Measurements from ENCODE around the gene SF3B2. TPM values are rescaled to one million over a fixed set of nuclear protein-coding genes. Genes with fewer than 3 reads are reported as not detected.

The SF3B2 gene
- total RNA-seq, 4 donors from 2014 or later, result 92.9 to 186 (median 124) TPM

DNA sequence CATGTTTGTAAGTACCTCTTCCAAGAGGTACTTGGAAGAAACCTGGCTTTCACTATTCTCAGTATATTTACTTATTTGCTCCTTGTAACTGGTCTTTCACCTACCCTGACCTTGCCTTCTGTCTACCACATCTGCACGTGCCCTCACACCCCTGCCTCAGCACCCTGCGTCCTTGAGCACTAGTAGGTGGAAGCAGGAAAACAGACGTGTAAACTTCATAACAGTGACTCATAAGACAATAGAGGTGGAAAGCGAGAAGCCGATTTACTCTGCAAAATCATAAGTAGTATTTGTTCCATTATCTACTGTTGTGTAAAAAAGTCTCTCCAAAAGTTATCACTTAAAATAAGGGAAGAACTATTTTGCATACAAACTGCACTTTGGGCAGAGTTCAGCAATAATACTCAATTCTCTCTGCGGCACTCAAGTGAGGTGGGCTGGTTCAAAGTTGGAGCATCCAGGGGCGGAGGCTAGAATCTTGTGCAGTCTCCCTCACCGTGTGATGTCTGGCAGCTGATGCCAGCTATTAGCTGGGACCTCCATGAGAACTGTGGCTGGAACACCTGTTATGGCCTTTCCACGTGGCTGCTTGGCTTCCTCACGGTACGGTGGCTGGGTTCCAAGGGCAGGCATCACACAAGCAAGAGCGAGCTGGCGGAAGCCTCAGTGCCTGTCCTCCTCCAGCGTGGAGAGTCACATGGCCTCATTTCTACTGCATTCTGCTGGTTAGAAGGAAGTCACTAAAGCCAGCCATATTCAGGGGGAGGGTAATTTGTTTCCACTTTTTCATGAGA is 48.3 kb downstream of the SF3B2 start:
- in situ Hi-C loops (cut with MboI; ENCODE audit: low sequenced_read_pairs in 4 of 4) (no loop called here), intact Hi-C loops (cut with DNase I; ENCODE audit: low total_unique reads) (no loop called here)
- peak; percentile 45 to 49 for DNase-seq
- H3K4me1 ChIP-seq, result peaks cover 5 to 11% of the 10 kb centered on the region in 2 donors
- H3K27ac ChIP-seq, result no peak overlapping the region
- peak; percentile 30 to 51 for ATAC-seq
- H3K9me3 ChIP-seq, result no peaks in the 10 kb centered on the region
- no peaks in the 10 kb centered on the region for H3K27me3 ChIP-seq
- H3K36me3 ChIP-seq, result no peaks in the 10 kb centered on the region
- TF ChIP-seq, protein P1, sequence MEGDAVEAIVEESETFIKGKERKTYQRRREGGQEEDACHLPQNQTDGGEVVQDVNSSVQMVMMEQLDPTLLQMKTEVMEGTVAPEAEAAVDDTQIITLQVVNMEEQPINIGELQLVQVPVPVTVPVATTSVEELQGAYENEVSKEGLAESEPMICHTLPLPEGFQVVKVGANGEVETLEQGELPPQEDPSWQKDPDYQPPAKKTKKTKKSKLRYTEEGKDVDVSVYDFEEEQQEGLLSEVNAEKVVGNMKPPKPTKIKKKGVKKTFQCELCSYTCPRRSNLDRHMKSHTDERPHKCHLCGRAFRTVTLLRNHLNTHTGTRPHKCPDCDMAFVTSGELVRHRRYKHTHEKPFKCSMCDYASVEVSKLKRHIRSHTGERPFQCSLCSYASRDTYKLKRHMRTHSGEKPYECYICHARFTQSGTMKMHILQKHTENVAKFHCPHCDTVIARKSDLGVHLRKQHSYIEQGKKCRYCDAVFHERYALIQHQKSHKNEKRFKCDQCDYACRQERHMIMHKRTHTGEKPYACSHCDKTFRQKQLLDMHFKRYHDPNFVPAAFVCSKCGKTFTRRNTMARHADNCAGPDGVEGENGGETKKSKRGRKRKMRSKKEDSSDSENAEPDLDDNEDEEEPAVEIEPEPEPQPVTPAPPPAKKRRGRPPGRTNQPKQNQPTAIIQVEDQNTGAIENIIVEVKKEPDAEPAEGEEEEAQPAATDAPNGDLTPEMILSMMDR (IDR thresholded peaks at IDR 0.05 in 4 of 5, conservative IDR thresholded peaks at IDR 0.05 in 1 of 5), result no peak
- TF ChIP-seq POLR2A (IDR thresholded peaks at IDR 0.05), result no peak
- no peak overlapping the region for H3K4me3 ChIP-seq

DNA sequence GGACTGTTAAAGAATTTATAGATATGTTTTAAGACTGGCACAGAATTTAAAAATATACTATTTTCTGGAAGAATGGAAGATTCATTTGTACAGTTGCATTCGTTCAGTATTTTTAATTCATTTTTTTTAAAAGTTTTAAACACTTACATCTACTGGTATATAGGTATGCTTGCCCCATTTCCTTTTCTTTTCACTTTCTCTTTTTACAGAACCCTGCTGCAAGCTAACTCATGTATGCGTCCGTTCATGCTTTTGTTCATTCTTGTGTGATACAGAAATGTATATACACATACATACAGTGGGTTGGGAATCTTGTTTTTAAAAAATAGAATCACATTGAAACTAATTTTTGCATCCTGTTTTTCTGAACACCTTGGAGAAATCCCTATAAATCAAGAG is 48.9 kb downstream of the SF3B2 start:
- Histone ChIP-seq H3K9me3 (no peaks in the 10 kb centered on the region), H3K4me1 (peaks cover 5 to 11% of the 10 kb centered on the region in 2 donors), H3K27me3 (no peaks in the 10 kb centered on the region), H3K4me3 (no peak overlapping the region), H3K27ac (no peak overlapping the region), H3K36me3 (no peaks in the 10 kb centered on the region)
- TF ChIP-seq POLR2A (IDR thresholded peaks at IDR 0.05), result no peak
- TF ChIP-seq, protein P1 (IDR thresholded peaks at IDR 0.05 in 4 of 5, conservative IDR thresholded peaks at IDR 0.05 in 1 of 5), result no peak
- intact Hi-C loops (cut with DNase I; ENCODE audit: low total_unique reads), result no loop called here
- in situ Hi-C loops (cut with MboI; ENCODE audit: low sequenced_read_pairs in 4 of 4), result no loop called here
- DNase-seq (no peak), ATAC-seq (no peak)

DNA sequence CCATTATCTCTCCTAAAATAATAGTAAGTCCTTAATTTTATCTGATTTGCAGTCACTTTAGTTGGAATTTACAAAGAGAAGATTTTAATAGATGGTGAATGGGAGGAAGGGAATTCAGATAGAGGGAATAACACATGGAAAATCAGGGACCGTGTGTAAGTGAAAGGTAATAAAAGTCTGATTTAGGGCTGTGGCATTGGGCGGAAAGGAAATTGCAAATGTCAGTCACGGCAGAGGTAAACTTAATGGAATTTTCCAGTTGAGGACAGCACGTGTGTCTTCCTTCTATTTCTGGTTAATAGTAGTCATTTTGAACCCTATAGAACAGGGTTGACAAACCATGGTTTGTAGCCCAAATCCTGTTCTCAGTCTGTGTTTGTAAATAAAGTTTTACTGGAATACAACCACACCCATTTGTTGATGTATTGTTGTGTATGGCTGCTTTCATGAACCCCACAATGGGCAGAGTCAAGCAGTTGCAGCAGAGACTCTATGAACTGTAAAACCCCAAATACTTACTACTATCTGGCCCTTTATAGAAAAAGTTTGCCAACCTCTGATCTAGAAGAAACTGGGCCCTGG is 52.0 kb downstream of the SF3B2 start:
- TF ChIP-seq, protein P1 (IDR thresholded peaks at IDR 0.05 in 4 of 5, conservative IDR thresholded peaks at IDR 0.05 in 1 of 5), result no peak
- TF ChIP-seq POLR2A (IDR thresholded peaks at IDR 0.05), result no peak
- DNase-seq (no peak), ATAC-seq (no peak)
- in situ Hi-C loops (cut with MboI; ENCODE audit: low sequenced_read_pairs in 4 of 4) (no loop called here), intact Hi-C loops (cut with DNase I; ENCODE audit: low total_unique reads) (no loop called here)
- H3K36me3 ChIP-seq, result no peaks in the 10 kb centered on the region
- no peak overlapping the region for H3K4me3 ChIP-seq
- H3K27ac ChIP-seq, result no peak overlapping the region
- no peaks in the 10 kb centered on the region for H3K27me3 ChIP-seq
- H3K9me3 ChIP-seq, result no peaks in the 10 kb centered on the region
- peaks cover 5 to 11% of the 10 kb centered on the region in 2 donors for H3K4me1 ChIP-seq

DNA sequence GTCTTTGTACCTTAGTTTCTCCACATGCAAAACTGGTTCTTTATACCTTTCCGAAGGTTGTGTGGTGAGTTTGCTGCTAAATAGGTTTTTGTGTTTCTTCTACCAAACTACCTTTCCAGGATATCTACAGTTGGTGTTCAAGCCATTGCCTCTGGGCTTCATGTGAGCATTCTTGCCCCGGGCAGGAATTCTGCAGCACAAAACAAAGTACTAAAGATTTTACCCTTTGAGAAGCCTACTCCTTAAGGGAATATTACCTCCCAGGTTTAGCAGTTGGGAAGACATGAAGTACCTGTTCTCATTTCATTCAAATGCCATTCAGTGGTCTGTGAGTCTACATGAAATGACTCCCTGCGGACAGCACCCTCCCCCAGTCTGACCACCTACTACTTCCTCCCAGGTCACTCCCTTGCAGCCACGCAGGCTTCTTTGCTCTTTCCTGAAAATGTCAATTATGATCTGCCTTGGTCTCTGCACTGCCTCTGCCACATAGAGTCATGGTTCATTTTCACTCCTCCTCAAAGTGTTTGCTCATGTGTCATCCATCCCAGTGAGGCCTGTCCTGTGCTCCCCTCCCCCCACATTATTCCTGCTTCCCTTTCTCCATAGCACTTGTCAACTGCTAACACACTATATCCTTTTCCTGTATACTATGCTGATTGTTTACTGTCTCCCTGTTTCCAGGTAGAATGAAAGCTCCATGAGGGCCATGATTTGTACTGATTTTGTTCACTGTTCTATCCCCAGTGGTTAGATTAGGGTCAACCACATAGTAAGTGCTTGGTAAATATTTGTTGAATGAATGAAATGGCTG is 54.8 kb downstream of the SF3B2 start:
- DNase-seq, result no peak
- Histone ChIP-seq H3K36me3 (no peaks in the 10 kb centered on the region), H3K27me3 (no peaks in the 10 kb centered on the region), H3K4me3 (no peak overlapping the region), H3K9me3 (no peaks in the 10 kb centered on the region), H3K27ac (no peak overlapping the region), H3K4me1 (peaks cover 0 to 3% of the 10 kb centered on the region in 2 donors)
- intact Hi-C loops (cut with DNase I; ENCODE audit: low total_unique reads), result no loop called here
- ATAC-seq, result no peak
- in situ Hi-C loops (cut with MboI; ENCODE audit: low sequenced_read_pairs in 4 of 4), result no loop called here
- no peak for TF ChIP-seq POLR2A (IDR thresholded peaks at IDR 0.05)
- TF ChIP-seq, protein P1 (IDR thresholded peaks at IDR 0.05 in 4 of 5, conservative IDR thresholded peaks at IDR 0.05 in 1 of 5), result no peak
